ENCODE measurements around the gene GCNT1.

GRCh38 chr9:76475686-76476085 lies 16.7 kb downstream of the GCNT1 start:
- TF ChIP-seq CTCF (conservative IDR thresholded peaks at IDR 0.05; ENCODE audit: low read length), result no peak
- TF ChIP-seq EZH2phosphoT487 (IDR thresholded peaks at IDR 0.05; ENCODE audit: borderline replicate concordance, low read depth, low read length), result no peak
